GM06990 (cell line): ENCODE results near the gene ADCY3.

Experiments
- DNase-seq: peaks from one replicate; pipeline ENCODE4 v3.0.0-alpha.2; 2011; ENCODE audit not compliant: insufficient read length; ENCODE audit errors: extremely low read depth
- H3K27me3 ChIP-seq: replicated peaks from 2 replicates; pipeline ENCODE4 v1.6.0; 2011; ENCODE audit warnings: low read length; ENCODE audit not compliant: control insufficient read depth, insufficient read depth
- H3K36me3 ChIP-seq: 2 replicates; pipeline ENCODE4 v1.5.1; 2011; ENCODE audit warnings: low read length; ENCODE audit not compliant: control insufficient read depth, insufficient read depth
- H3K4me3 ChIP-seq: replicated peaks from 2 replicates; pipeline ENCODE4 v1.5.1; 2011; ENCODE audit warnings: low read depth, mild to moderate bottlenecking, control low read depth, low read length
- TF ChIP-seq, protein P1 (sequence below): IDR thresholded peaks from 2 replicates; pipeline ENCODE4 v1.5.1; 2011; ENCODE audit warnings: low read length, control low read depth, mild to moderate bottlenecking, inconsistent platforms; ENCODE audit not compliant: insufficient read depth, poor library complexity, severe bottlenecking

ADCY3 gene

DNA sequence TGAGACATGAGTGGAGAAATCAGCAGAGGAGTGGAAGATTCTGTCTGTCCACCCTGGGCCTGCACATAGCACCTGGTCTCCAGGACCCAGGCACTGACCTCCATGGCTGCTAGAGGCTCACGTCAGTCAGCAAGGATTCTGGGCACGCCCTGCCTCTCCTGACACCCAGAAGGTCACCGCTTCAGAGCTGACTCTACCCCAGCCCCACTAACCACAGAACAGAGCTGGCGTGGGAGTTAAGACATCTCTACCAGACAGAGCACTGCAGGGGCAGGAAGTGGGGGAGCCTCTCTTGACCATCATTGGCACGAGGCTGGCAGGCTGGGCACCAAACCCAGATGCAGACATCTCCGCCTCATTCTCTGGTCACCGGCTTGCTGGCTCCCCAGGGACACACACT, 3.0 kb downstream of the ADCY3 start:
- DNase-seq: peak; percentile 42
- TF ChIP-seq, protein P1, sequence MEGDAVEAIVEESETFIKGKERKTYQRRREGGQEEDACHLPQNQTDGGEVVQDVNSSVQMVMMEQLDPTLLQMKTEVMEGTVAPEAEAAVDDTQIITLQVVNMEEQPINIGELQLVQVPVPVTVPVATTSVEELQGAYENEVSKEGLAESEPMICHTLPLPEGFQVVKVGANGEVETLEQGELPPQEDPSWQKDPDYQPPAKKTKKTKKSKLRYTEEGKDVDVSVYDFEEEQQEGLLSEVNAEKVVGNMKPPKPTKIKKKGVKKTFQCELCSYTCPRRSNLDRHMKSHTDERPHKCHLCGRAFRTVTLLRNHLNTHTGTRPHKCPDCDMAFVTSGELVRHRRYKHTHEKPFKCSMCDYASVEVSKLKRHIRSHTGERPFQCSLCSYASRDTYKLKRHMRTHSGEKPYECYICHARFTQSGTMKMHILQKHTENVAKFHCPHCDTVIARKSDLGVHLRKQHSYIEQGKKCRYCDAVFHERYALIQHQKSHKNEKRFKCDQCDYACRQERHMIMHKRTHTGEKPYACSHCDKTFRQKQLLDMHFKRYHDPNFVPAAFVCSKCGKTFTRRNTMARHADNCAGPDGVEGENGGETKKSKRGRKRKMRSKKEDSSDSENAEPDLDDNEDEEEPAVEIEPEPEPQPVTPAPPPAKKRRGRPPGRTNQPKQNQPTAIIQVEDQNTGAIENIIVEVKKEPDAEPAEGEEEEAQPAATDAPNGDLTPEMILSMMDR: no peak
- Histone ChIP-seq H3K36me3 (peaks cover 9% of the 10 kb centered on the region), H3K27me3 (no peaks in the 10 kb centered on the region), H3K4me3 (peak overlapping the region; percentile 19; the same call in 1 of the 2 replicates)

DNA sequence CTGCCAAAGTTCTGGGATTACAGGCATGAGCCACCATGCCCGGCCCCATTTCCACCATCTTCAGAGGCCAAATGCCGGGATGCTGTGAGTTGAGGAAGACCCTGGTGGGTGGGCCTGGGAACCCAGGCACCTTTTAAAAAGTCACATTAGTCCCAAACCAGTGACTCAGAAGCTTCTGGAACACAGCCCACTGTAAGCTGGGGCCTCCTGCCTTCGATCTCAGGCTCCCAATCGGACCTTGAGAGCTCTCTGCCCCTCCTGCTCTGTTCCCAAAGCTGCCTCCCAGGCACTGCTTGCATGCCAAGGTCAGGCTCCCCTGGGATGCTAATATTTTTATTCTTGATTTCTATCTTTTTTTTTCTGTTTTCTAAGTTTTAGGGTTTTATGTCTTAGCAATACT, 4.2 kb downstream of the ADCY3 start:
- H3K4me3 ChIP-seq: no peak overlapping the region
- TF ChIP-seq, protein P1: no peak
- no peaks in the 10 kb centered on the region for H3K27me3 ChIP-seq
- no peak for DNase-seq
- peaks cover 12% of the 10 kb centered on the region for H3K36me3 ChIP-seq

DNA sequence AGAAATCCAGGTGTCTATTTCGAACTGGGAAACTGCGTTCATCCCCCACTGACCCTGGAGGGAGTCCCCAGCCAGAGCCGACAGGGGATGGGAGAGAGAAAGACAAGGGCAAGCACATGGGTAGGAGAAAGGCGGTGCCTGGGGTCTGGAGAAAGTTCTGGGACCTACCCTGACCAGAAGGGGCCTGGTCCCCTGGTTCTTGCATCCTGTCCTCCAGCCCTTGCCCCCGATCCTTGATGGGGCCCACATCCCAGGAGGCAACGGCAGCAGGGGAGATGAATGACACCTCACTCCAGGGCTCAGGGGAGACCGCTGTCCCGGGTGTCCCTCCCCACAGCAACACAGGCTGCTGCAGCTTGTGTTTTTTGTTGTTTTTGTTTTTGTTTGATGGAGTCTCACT, 4.9 kb downstream of the ADCY3 start:
- Histone ChIP-seq H3K4me3 (no peak overlapping the region), H3K27me3 (no peaks in the 10 kb centered on the region), H3K36me3 (peaks cover 12% of the 10 kb centered on the region)
- no peak for DNase-seq
- TF ChIP-seq, protein P1: no peak

DNA sequence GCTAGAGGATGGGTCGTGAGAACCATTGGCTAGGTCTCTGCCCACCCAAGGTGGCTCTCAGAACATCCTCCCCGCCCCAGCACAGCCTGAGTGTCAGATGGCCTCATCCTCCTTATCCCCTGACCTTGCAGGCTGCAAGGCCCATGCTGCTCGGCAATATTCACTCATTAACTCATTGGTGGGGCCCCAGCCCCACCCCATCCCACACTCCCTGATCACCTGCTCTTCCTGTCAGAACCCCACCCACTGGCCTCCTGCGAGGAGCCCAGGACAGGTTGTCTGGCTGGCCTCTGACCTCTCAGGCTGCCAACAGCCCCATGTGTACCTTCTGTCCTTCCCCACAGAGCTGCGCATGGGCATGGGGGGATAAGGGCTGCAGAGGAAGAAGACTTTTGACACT, 5.3 kb downstream of the ADCY3 start:
- peaks cover 12% of the 10 kb centered on the region for H3K36me3 ChIP-seq
- H3K27me3 ChIP-seq: no peaks in the 10 kb centered on the region
- TF ChIP-seq, protein P1: no peak
- DNase-seq: no peak
- no peak overlapping the region for H3K4me3 ChIP-seq

GRCh38 chr2:24913911-24914310, 6.1 kb downstream of the ADCY3 start:
- no peak for DNase-seq
- TF ChIP-seq, protein P1: no peak
- Histone ChIP-seq H3K27me3 (no peaks in the 10 kb centered on the region), H3K4me3 (no peak overlapping the region), H3K36me3 (peaks cover 12% of the 10 kb centered on the region)

- TF ChIP-seq, protein P1: no peak
- H3K36me3 ChIP-seq: peaks cover 11% of the 10 kb centered on the region
Measured at GRCh38 chr2:24912986-24913385, 7.1 kb downstream of the ADCY3 start.

More at GRCh38 chr2:24912986-24913385, 7.1 kb downstream of the ADCY3 start:
- no peaks in the 10 kb centered on the region for H3K27me3 ChIP-seq
- no peak overlapping the region for H3K4me3 ChIP-seq
- no peak for DNase-seq
